HepG2 (cell line): Measurements from ENCODE around the gene IL17F. TPM values are rescaled to one million over a fixed set of nuclear protein-coding genes. Genes with fewer than 3 reads are reported as not detected.

ENCODE experiments used
- BCL3 ChIP-seq: sonication (generic); formaldehyde crosslinking; IDR thresholded peaks from 2 replicates; pipeline ENCODE4 v1.5.1; 2020; ENCODE audit warnings: mild to moderate bottlenecking, missing genetic modification reagents, moderate library complexity
- DNMT1 ChIP-seq: sonication (generic); formaldehyde crosslinking; IDR thresholded peaks from 2 replicates; pipeline ENCODE4 v1.5.1; 2020; ENCODE audit warnings: mild to moderate bottlenecking, missing genetic modification reagents
- ETV5 ChIP-seq: IDR thresholded peaks from 2 replicates; pipeline ENCODE4 v1.6.1; 2018; ENCODE audit warnings: missing biosample characterization, missing genetic modification reagents, inconsistent platforms, borderline replicate concordance
- IRF9 ChIP-seq: sonication (generic); formaldehyde crosslinking; IDR thresholded peaks from 2 replicates; pipeline ENCODE4 v1.8.0; 2022; ENCODE audit warnings: missing genetic modification reagents, mild to moderate bottlenecking, borderline replicate concordance
- JDP2 ChIP-seq: sonication (generic); formaldehyde crosslinking; IDR thresholded peaks from 2 replicates; pipeline ENCODE4 v1.8.1; 2022; ENCODE audit warnings: missing genetic modification reagents, borderline replicate concordance
- SKI ChIP-seq: fragments of 450-650 bp; IDR thresholded peaks from one replicate; pipeline ENCODE4 v1.6.1; 2018; ENCODE audit warnings: mild to moderate bottlenecking; ENCODE audit not compliant: partially characterized antibody
- SMAD9 ChIP-seq: sonication (generic); formaldehyde crosslinking; IDR thresholded peaks from 2 replicates; pipeline ENCODE4 v1.5.1; 2020; ENCODE audit warnings: mild to moderate bottlenecking, missing genetic modification reagents
- ZBTB49 ChIP-seq: sonication (generic); formaldehyde crosslinking; IDR thresholded peaks from 2 replicates; pipeline ENCODE4 v1.4.0; 2020; ENCODE audit warnings: missing genetic modification reagents, borderline replicate concordance
- ZHX1 ChIP-seq: sonication (generic); formaldehyde crosslinking; IDR thresholded peaks from 2 replicates; pipeline ENCODE4 v1.8.1; 2022; ENCODE audit warnings: low read depth, mild to moderate bottlenecking, missing genetic modification reagents
- ZNF280D ChIP-seq: sonication (generic); formaldehyde crosslinking; IDR thresholded peaks from 2 replicates; pipeline ENCODE4 v1.5.1; 2020; ENCODE audit warnings: mild to moderate bottlenecking, missing genetic modification reagents
- ZNF335 ChIP-seq: sonication (generic); formaldehyde crosslinking; IDR thresholded peaks from 2 replicates; pipeline ENCODE4 v1.4.0; 2020; ENCODE audit warnings: missing genetic modification reagents
- ZNF605 ChIP-seq: sonication (generic); formaldehyde crosslinking; IDR thresholded peaks from 2 replicates; pipeline ENCODE4 v1.8.0; 2022; ENCODE audit warnings: mild to moderate bottlenecking, missing genetic modification reagents
- ZNF709 ChIP-seq: sonication (generic); formaldehyde crosslinking; IDR thresholded peaks from 2 replicates; pipeline ENCODE4 v1.5.0; 2020; ENCODE audit warnings: mild to moderate bottlenecking, missing genetic modification reagents
- ZNF710 ChIP-seq: sonication (generic); formaldehyde crosslinking; IDR thresholded peaks from 2 replicates; pipeline ENCODE4 v1.5.0; 2020; ENCODE audit warnings: mild to moderate bottlenecking, missing genetic modification reagents, borderline replicate concordance
- polyA plus RNA-seq, 8 experiments: library from polyadenylated mRNA; depleted of rRNA in 3 of 8; stranded (reverse) in 7 of 8; unstranded in 1 of 8; fragments of >200 nt; fragmentation: Illumina TruSeq in 4 of 8; extraction: Trizol in 4 of 8; gene quantifications; 2 replicates each; pipeline versions ENCODE4 v1.2.1 to v1.2.3, GENCODE V29; 2011 to 2016; ENCODE audit warnings: low read depth in 4 of 8, missing spikeins in 1 of 8, mixed read lengths in 1 of 8; ENCODE audit not compliant: insufficient read depth in 1 of 8
- total RNA-seq, 5 experiments: library from RNA; depleted of rRNA; stranded (reverse); fragments of >200 nt; fragmentation: Illumina TruSeq; extraction: Trizol; gene quantifications; 2 replicates each; pipeline ENCODE4 v1.2.3, GENCODE V29; 2016; ENCODE audit warnings: low read depth in 1 of 5

The IL17F gene
- total and polyA plus RNA-seq, 2 of the 13 experiments (the other 11 are each of a cell fraction or from before 2014, with no cell fraction given) = not detected

GRCh38 chr6:52284460-52285176, 40.3 kb upstream of the IL17F start, which contains the start of gene MCM3 (continued):
- TF ChIP-seq ZNF710 (CRISPR knock-in tag) = no peak
- peak; percentile 68; the same call in 1 of the 2 replicates for TF ChIP-seq ZNF709 (CRISPR knock-in tag)
- peak; percentile 98 for TF ChIP-seq ZNF605 (CRISPR knock-in tag)
- TF ChIP-seq IRF9 (CRISPR knock-in tag) = peak; percentile 98; the same call in 1 of the 2 replicates
- no peak for TF ChIP-seq SKI
- TF ChIP-seq ZNF280D (CRISPR knock-in tag) = peak; percentile 77; the same call in 1 of the 2 replicates
- peak; percentile 61; the same call in 1 of the 2 replicates for TF ChIP-seq ZHX1 (CRISPR knock-in tag)
- peak; percentile 80 for TF ChIP-seq JDP2 (CRISPR knock-in tag)
- peak; percentile 82; the same call in 1 of the 2 replicates for TF ChIP-seq BCL3 (CRISPR knock-in tag)
- TF ChIP-seq ZBTB49 (CRISPR knock-in tag) = no peak; the same call in 1 of the 2 replicates
- 0 out of 2 replicates have a peak, but pooled peaks have one; percentile 83 for TF ChIP-seq DNMT1
- peak; percentile 84 for TF ChIP-seq ETV5 (CRISPR knock-in tag)
- no peak for TF ChIP-seq SMAD9
- TF ChIP-seq ZNF335 (CRISPR knock-in tag) = no peak
